ENCODE results near the gene METTL15. TPM values are rescaled to one million over a fixed set of nuclear protein-coding genes. Genes with fewer than 3 reads are reported as not detected.

METTL15 gene
- total RNA-seq, 1 donor from 2014 or later = 16.3 TPM

Other genes starting within 250 kb of the METTL15 start
- gene KIF18A, start 232 bp upstream of the METTL15 start, total RNA-seq = 27.4 and 28.9 TPM in 2 replicates